ENCODE data around the gene CASR.

Gene CASR

GRCh38 chr3:122217901-122218300 is 34.4 kb downstream of the CASR start:
- DNase-seq, result no peak

- DNase-seq, result no peak
Observed at GRCh38 chr3:122219242-122219872, 35.9 kb downstream of the CASR start.

GRCh38 chr3:122227036-122227781 is 43.7 kb downstream of the CASR start:
- DNase-seq, result no peak

- no peak for DNase-seq
Observed at GRCh38 chr3:122230174-122230573, 46.7 kb downstream of the CASR start.

GRCh38 chr3:122231465-122232157 is 48.1 kb downstream of the CASR start:
- no peak for DNase-seq

- DNase-seq, result no peak
Observed at GRCh38 chr3:122232485-122232884, 49.0 kb downstream of the CASR start.

- DNase-seq, result peak in 1 of 5 donors; percentile 36
Observed at GRCh38 chr3:122233101-122233952, 49.9 kb downstream of the CASR start.

- no peak for DNase-seq
Observed at GRCh38 chr3:122234117-122234516, 50.6 kb downstream of the CASR start.

GRCh38 chr3:122235147-122235546 is 51.7 kb downstream of the CASR start:
- DNase-seq, result no peak

GRCh38 chr3:122239112-122239511 is 55.6 kb downstream of the CASR start:
- DNase-seq, result no peak

- DNase-seq, result peak in 1 of 5 donors; percentile 29
Observed at GRCh38 chr3:122245513-122246174, 62.2 kb downstream of the CASR start.

- no peak for DNase-seq
Observed at GRCh38 chr3:122246199-122246598, 62.7 kb downstream of the CASR start.

- no peak for DNase-seq
Observed at GRCh38 chr3:122247087-122247824, 63.8 kb downstream of the CASR start.

- DNase-seq, result no peak
Observed at GRCh38 chr3:122247825-122248185, 64.3 kb downstream of the CASR start.

GRCh38 chr3:122251428-122251827 is 68.0 kb downstream of the CASR start:
- no peak for DNase-seq

- no peak for DNase-seq
Observed at GRCh38 chr3:122253581-122253980, 70.1 kb downstream of the CASR start.

GRCh38 chr3:122255757-122256439 is 72.4 kb downstream of the CASR start:
- DNase-seq, result peak in 1 of 5 donors; percentile 62

- no peak for DNase-seq
Observed at GRCh38 chr3:122257644-122258364, 74.3 kb downstream of the CASR start.

GRCh38 chr3:122258757-122259371 is 75.4 kb downstream of the CASR start:
- peak in 1 of 5 donors; percentile 84 for DNase-seq

- DNase-seq, result no peak
Observed at GRCh38 chr3:122260206-122260605, 76.7 kb downstream of the CASR start.
